ENCODE results near the gene BCLAF3. TPM values are rescaled to one million over a fixed set of nuclear protein-coding genes. Genes with fewer than 3 reads are reported as not detected.

Gene BCLAF3
- total and polyA plus RNA-seq, 2 of the 4 experiments (the other 2 are of a cell fraction) = 1.6 TPM

DNA sequence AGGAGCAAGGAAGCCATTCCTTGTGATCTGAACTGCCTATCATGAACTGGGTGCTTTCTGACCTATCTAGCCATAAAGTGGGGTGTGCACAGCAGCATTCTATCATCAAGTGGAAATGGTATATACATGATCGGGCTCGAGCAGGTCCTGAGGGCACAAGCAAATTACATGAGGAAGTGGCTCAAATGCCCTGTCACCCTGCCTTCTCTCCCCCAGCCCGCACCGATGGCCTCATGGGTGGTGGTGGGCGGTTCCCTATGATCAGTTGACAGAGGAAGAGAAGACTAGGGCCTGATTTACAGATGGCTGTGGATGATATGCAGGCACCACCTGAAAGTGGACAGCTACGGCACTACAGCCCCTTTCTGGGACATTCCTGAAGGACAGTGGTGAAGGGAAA, 46.3 kb upstream of the BCLAF3 start:
- no peak overlapping the region for H2AFZ ChIP-seq (replicated peaks; ENCODE audit: low read length, poor library complexity)
- H3K56ac ChIP-seq (ENCODE audit: extremely low read depth, insufficient read depth, low read length) = no peak overlapping the region
- H3K36me3 ChIP-seq (ENCODE audit: control insufficient read depth, insufficient read depth, low read length) = no peaks in the 10 kb centered on the region
- H2AK9ac ChIP-seq (replicated peaks; ENCODE audit: low read depth, low read length, poor library complexity) = no peak overlapping the region
- H4K8ac ChIP-seq (ENCODE audit: low read depth in 2 of 2, low read length in 2 of 2) = no peak overlapping the region
- in situ Hi-C loops (cut with MboI; ENCODE audit: low sequenced_read_pairs) = no loop called here
- H3K18ac ChIP-seq (ENCODE audit: low read depth, low read length) = no peak overlapping the region
- POLR2A ChIA-PET (ENCODE audit: unreplicated experiment) = no interaction called here
- H2BK15ac ChIP-seq (ENCODE audit: low read depth, low read length) = no peak overlapping the region
- H3K14ac ChIP-seq (replicated peaks; ENCODE audit: low read depth, low read length) = no peak overlapping the region
- no peak overlapping the region for H2BK120ac ChIP-seq (ENCODE audit: low read depth, low read length)
- H3K9me1 ChIP-seq (ENCODE audit: insufficient read depth, low read length) = no peaks in the 10 kb centered on the region
- CTCF ChIA-PET = no interaction called here
- no peak overlapping the region for H3K23ac ChIP-seq (ENCODE audit: low read depth, low read length)
- intact Hi-C loops (cut with micrococcal nuclease) = no loop called here
- no peak overlapping the region for H4K91ac ChIP-seq (ENCODE audit: insufficient read depth, low read depth, low read length)
- H3K27me3 ChIP-seq (ENCODE audit: control insufficient read depth, insufficient read depth, low read length) = peaks cover 8% of the 10 kb centered on the region; the same call in 1 of the 2 replicates
- no TSS peak for BruUV-seq (replicated peaks)
- dilution Hi-C loops (cut with HindIII; ENCODE audit: low sequenced_read_pairs, unreplicated experiment) = no loop called here
- H2BK20ac ChIP-seq (ENCODE audit: low read depth, low read length) = no peak overlapping the region
- no peak overlapping the region for H3K4me3 ChIP-seq (ENCODE audit: insufficient read depth, low read depth, low read length)
- no peak for DNase-seq
- H3K79me1 ChIP-seq (ENCODE audit: low read depth in 1 of 2, low read length in 2 of 2) = no peaks in the 10 kb centered on the region
- WGBS, 2 experiments (ENCODE audit: extremely low coverage in 2 of 2, insufficient read length in 1 of 2) = 87% methylated on average over 3 of the region's 6 CpGs; no CpG with 5 or more reads in 1 of the 2 experiments
- no peak overlapping the region for H3K4me2 ChIP-seq (ENCODE audit: low read depth, low read length)
- no peak overlapping the region for H3K27ac ChIP-seq (ENCODE audit: insufficient read depth, low read length)
- no peak overlapping the region for H3K9ac ChIP-seq (ENCODE audit: low read depth, low read length)
- H3K9me3 ChIP-seq (ENCODE audit: control insufficient read depth, insufficient read depth, low read length) = no peaks in the 10 kb centered on the region
- no peak overlapping the region for H2AK5ac ChIP-seq (ENCODE audit: low read depth, low read length)
- H3K4me1 ChIP-seq (ENCODE audit: control insufficient read depth, insufficient read depth, low read length) = no peaks in the 10 kb centered on the region
- no peak for ATAC-seq (ENCODE audit: low read depth)
- H2BK5ac ChIP-seq (ENCODE audit: low read depth, low read length, poor library complexity, severe bottlenecking) = no peak overlapping the region
- H4K5ac ChIP-seq (ENCODE audit: low read depth, low read length) = no peak overlapping the region
- H3K4ac ChIP-seq (ENCODE audit: low read depth, low read length) = no peak overlapping the region
- no peaks in the 10 kb centered on the region for H4K20me1 ChIP-seq (ENCODE audit: insufficient read depth, low read length)
- TF ChIP-seq MXI1 (IDR thresholded peaks at IDR 0.05; ENCODE audit: borderline replicate concordance, low read depth, low read length) (no peak), USF2 (IDR thresholded peaks at IDR 0.05; ENCODE audit: low read depth, low read length) (no peak), BHLHE40 (IDR thresholded peaks at IDR 0.05; ENCODE audit: low read depth, low read length) (no peak), CEBPB (IDR thresholded peaks at IDR 0.05; ENCODE audit: low read depth, low read length) (no peak), MAZ (IDR thresholded peaks at IDR 0.05; ENCODE audit: borderline replicate concordance, low read depth, low read length) (no peak), NFE2L2 (IDR thresholded peaks at IDR 0.05; ENCODE audit: low read depth, low read length) (no peak), RAD21 (IDR thresholded peaks at IDR 0.05; ENCODE audit: low read length) (no peak), SMC3 (IDR thresholded peaks at IDR 0.05; ENCODE audit: low read depth, low read length) (no peak), FOS (IDR thresholded peaks at IDR 0.05; ENCODE audit: low read depth, low read length) (no peak), RCOR1 (IDR thresholded peaks at IDR 0.05; ENCODE audit: insufficient replicate concordance, low read length) (no peak), MAFK (IDR thresholded peaks at IDR 0.05; ENCODE audit: low read depth, low read length) (no peak)
- TF ChIP-seq, protein P1, sequence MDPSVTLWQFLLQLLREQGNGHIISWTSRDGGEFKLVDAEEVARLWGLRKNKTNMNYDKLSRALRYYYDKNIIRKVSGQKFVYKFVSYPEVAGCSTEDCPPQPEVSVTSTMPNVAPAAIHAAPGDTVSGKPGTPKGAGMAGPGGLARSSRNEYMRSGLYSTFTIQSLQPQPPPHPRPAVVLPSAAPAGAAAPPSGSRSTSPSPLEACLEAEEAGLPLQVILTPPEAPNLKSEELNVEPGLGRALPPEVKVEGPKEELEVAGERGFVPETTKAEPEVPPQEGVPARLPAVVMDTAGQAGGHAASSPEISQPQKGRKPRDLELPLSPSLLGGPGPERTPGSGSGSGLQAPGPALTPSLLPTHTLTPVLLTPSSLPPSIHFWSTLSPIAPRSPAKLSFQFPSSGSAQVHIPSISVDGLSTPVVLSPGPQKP (IDR thresholded peaks at IDR 0.05; ENCODE audit: borderline replicate concordance, low read depth, low read length) = no peak
